Fibroblast of skin of scalp (primary cell): ENCODE data around the gene SIGLEC15.
"Not testable (repeated sequence)": the region's sequence is repeated elsewhere in the genome, so short reads cannot be mapped to it uniquely, and the experiment has no call there.

Experiments
- DNase-seq: peaks from one replicate; pipeline ENCODE4 v3.0.0-alpha.2; 2013

SIGLEC15 gene

DNA sequence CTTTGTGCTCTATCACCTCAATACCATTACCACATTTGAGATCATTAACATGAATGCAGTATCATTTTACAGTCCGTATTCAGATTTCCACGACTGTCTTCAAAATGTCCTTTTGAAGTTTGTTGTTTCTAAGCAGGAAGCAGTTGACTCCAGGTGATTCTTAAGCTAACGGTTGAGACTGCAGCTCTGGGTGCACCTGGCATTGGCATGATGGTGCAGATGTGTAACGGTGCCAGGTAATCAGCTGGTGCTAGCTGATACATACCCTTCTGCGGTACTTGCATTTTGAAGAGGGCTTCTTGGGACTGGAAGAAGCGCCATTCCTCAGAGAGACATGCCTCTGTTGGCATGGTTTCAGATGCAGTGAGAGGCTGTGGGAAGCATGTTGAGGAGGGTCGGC, 19.5 kb downstream of the SIGLEC15 start:
- DNase-seq: no peak

DNA sequence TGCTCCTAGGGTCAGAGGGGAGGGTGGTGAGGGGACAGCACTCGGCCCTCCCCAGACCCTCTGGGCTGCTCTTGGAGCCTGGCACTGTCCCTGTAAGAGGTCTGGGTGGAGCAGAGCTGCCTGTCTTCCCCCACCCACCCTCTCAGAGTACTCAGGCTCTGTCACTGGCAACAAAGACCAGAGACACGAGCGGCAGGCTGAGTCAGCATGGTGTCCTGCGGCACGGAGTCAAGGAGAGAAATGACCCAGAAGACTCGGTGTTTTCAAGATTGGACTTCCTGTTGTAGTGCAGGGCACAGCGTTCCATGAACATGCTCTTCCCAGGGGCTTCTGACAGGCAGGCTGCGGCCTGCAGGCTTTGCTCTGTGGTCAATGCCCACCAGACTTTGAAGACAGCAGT, 19.9 kb downstream of the SIGLEC15 start:
- no peak for DNase-seq

DNA sequence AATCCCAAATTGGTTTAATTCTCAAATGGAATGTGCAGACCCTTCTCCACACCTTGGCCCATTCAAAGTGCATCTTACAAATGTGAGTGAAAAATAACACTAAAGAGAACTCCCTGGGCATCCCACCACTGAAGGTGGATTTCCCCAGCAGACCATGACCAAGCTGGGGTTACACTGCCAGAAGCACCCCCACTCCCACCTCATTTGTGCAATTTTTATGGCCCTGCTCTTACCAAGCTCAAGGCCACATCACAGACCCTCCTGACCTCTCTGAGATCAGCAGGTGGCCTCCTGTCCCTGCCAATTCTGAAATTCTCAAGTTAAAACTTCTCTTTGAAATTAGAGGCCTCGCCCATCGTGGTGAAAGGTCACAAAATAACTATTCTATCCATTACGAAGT, 21.6 kb downstream of the SIGLEC15 start:
- no peak for DNase-seq

DNA sequence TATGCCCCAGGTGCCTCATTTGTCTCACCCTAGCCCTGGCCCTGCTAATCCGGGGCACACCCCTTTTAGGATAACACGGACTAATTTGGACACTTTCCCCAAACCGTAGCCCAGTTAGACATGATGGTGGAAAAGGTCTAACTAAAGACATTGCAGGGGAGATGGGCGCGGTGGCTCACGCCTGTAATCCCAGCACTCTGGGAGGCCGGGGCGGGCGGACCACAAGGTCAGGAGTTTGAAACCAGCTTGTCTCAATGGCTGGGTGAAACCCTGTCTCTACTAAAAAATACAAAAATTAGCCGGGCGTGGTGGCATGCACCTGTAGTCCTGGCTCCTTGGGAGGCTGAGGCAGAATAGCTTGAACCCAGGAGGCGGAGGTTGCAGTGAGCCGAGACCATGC, 23.2 kb downstream of the SIGLEC15 start:
- not testable (repeated sequence) for DNase-seq

DNA sequence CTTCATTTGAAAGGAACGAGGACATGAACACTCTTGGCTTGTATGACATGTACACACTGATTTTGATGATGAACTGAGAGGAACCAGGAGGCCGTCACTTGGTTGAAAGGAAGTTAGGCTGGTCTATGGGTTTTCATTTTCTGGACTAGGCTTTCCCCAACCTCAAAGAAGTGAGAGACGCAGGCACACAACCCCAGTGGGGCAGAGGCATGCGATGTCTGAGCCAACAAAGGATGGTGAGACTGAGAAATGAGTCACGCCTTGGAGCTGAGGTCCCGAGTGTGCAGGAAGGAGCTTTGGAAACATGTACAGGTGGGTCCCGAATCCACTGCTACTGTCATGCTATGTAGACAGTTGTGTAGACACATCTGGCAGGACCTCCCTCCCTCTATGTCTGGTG, 24.1 kb downstream of the SIGLEC15 start:
- no peak for DNase-seq

DNA sequence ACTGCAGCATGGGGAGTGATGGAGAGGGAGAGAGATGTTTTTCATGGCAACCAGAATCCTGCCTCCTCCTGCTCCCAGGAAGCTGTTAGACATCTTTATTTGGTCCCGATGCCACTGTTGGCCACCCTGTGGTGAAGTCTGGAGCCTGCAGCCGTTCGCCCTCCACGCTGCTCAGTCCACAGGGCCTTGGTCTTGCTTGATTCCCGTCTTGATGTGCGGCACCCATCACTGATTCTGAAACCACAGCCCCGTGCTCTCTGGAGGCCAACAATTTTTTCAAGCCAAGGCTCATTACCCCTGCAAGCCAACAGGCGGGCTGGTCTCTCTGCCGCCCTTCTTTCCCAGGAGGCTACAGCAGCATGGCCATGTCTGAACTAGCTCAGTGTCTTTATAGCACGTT, 24.5 kb downstream of the SIGLEC15 start:
- peak; percentile 22 for DNase-seq

DNA sequence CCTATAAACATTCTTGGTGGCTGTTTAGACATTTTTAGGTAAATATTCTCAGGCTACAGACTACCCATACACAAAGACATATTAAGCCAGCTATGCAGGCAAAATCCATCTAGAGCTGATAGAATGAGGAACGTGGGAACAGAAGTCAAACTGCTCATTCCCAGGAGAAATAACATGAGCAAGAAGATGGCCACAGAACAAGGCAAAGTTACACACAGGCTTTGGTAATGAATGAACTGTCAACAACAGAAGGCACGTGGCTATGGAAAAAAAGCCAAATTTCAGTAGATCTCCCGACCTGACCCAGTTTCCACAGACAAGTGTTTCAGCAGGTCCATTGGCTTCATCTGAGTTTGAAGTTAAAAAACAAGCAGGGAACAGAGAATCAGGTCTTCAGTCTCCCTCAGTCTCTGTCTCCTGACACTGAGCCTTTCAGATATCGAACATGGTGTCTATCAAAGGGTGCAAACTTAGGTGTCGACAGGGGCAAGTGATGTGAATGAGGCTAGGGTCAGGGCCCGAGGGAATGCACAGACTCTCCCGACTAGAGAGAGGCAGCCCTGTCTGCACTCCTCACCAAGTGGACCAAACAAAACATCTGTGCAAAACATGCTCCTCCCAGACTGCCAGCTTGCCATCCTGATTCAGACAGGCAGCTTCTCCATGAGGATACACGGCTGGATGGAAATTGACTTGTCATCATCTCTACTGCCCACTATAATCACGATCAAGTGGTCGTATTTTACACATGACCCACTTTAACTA, 25.9 kb downstream of the SIGLEC15 start:
- no peak for DNase-seq

DNA sequence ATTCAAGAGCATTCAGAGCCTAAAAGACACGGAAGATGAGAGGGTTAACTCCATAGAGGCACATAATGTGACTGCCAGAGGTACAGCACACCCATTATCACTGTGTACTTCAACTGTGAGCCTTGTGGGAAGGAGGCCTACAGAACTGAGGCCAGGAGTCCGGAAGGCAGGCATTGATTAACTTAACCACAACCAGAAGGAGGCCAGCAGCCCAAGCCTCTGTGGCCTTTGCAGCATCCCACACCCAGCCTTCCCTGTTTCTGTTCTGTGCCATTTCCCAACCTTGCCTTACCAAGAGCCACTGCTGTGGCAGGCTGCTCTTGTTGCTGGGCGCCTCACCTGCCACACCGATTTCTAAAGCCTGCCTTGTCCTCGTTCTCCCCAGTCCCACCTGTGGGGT, 27.2 kb downstream of the SIGLEC15 start:
- DNase-seq: no peak

DNA sequence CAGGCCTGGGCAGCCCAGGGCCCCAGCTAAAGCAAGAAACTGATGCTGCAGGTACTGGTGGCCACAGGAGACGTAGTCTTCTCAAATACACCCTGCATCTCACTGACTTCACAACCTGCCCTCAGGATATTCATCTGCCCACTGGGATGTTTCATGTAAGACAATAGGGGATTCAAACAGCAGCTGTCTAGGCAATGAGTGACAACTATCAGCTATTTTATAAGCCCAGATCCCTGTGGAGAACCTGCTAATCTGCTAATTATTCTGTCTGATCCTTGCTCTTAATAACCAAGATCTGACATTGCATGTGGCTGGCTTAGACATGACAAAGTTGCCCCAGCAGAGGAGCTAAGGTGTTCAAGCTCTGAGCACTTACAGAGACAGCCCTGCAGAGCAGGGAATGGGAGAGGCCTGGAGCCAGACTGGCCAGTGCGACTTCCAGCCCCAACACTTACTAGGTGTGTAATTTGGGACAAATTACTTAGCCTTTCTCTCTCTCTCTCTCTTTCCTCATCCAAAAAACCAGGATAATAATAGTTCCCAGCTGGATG, 28.6 kb downstream of the SIGLEC15 start:
- no peak for DNase-seq

DNA sequence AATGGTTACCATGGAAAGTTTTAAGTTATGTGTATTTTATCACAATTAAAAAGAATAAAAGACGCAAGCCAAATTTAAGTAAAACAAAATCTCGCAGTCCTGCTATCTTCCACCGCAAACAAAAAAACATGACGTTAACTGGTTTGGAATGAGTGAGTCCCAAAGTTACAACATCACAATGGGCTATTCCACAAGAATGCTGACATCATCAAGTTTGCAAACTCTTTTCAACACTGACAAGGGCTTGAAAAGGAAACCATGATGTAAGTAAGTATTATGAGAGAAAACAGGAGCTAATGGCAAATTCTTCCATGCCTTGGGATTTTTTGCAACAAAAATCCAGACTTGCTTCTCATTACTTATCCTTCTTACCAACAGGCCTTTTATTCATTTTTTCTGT, 31.1 kb downstream of the SIGLEC15 start:
- peak; percentile 60 for DNase-seq

DNA sequence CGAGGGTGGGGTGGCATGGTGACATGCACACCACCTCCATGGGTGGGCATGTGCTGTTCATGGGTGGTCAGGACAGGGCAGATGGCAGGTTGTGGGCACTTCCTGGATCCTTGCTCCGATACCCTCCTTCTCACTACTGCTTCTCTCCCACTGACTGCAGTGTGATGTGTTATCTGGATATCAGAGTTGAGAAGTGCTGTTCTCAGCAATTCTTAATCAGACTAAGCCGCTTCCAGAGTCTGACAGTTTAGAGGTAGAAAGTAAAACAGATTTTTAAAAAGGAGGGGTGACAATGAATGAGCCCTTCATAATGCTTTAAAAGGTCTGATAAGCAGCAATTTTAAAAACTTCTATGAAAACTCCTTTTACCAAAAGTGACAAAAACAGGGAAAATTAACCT, 33.9 kb downstream of the SIGLEC15 start:
- no peak for DNase-seq

DNA sequence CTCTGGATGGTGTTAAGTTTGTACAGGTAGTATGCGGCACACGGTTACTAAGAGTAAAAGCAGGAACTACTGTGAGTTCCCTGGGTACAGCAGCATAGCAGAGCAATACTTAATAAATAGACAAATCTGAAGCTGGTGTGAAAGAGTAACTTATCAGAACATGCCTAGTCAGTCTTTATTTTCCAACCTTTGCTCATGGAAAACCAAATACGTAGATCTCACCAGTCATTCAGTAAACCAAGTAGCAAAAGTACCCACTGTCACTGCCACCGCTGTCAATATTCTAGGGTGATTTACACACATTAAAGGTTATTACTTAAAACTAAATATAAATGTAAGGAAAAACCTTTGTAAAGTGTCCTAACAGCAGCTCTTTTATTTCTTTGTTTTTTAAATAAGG, 35.0 kb downstream of the SIGLEC15 start:
- no peak for DNase-seq

DNA sequence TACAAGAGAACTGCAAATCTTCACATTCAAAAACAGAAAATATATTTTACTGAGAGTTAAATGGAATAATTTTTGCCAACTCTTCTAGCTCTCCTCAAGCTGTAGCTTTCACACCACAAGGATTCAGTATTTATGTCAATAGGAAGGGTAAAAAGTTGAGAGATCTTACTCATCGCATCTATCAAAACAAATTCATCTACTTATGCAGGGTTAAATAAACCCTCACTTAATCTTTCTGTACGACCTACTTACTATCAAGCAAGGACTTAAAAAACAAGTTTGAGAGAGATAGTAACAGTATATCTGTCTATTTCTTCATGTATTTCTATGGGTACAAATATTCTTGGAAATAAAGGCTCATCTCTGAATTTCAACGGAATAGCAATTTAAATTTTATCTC, 35.5 kb downstream of the SIGLEC15 start:
- no peak for DNase-seq

DNA sequence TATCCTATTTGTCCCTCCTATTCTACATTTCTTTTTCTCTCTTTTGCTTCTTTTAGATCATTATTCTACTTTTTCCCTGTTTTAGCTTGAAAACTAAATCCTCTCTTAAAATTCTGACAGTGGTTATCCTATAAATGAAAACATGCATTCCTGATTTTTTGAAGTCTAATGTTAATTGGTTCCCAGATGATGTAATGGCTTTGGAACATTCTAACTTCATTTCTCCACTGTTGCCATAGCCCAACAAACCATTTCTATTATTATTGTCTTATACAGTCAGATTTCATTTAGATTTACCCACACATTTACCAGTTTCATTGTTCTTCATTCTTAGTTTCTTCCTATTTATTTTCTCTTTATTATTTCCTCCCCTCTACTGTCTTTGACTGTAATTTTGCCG, 36.5 kb downstream of the SIGLEC15 start:
- DNase-seq: peak; percentile 22

DNA sequence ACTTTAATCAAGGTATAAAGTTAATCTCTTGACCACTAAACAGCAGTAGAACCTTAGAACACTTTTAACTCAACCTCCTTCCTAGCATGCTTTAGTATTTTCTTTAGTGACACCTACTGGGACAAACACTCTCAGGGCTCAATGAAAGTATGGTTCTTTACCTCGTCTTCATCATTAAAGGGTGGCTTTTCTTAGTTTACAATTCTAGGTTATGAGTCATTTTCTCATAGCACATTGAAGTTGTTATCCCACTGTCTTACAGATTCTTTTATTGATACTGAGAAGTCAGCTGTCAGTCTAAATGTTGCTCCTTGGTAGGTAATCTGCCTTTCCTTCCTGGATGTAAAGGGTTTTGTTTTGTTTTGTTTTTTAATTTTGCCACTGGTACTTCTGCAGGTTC, 38.0 kb downstream of the SIGLEC15 start:
- DNase-seq: no peak

DNA sequence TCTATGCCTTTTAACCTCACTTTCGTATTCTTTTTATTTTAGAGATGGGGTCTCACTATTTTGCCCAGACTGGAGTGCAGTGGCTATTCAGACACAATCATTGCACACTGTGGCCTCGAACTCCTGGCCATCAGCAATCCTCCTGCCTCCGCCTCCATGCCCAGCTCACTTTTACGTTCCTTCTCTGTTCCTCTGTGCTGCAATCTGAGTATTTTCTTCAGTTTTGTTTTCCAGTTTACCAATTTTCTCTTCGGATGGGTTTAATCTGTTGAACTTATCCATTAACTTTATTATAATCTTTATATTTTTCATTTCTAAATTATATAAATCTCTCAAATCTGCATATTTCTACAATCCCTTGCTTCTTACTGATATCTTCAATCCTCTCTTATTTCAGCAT, 38.6 kb downstream of the SIGLEC15 start:
- DNase-seq: no peak

DNA sequence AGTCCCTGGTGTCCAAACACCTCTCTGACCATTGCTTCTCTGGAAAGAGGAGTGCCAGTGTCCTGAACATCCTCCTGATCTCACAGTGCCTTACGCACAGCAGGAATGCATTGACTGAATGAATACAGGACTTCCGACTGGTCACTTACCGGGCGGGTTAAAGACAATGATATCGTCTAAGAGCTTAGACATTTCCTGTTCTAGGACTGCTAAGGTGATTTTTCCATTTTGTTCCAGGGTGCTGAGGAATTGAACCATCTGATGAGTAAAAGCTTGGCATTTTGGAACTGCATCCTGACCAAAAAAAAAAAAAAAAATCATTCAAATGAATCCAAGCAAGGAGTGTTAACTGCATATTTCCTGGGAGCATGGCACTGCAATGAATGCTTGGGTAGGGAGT, 40.0 kb downstream of the SIGLEC15 start:
- DNase-seq: no peak

DNA sequence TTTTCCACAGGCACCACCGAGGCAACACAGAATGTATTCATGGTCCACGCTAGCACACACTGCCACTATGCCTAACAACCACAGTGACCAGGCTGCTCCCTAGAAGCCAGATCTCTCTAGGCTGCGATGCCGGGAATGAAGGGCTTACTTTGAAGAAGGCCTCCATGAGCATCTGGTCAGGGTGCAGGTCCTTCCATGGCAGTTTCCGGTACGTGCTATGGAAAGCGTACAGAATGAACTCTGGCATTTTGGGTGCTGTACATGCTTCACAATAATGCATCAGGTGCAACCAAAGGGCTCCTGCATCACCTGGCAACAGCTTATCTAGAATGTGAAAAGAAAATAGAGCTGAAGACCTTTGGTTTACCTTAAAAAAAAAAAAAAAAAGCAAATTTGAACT, 44.9 kb downstream of the SIGLEC15 start:
- DNase-seq: no peak

DNA sequence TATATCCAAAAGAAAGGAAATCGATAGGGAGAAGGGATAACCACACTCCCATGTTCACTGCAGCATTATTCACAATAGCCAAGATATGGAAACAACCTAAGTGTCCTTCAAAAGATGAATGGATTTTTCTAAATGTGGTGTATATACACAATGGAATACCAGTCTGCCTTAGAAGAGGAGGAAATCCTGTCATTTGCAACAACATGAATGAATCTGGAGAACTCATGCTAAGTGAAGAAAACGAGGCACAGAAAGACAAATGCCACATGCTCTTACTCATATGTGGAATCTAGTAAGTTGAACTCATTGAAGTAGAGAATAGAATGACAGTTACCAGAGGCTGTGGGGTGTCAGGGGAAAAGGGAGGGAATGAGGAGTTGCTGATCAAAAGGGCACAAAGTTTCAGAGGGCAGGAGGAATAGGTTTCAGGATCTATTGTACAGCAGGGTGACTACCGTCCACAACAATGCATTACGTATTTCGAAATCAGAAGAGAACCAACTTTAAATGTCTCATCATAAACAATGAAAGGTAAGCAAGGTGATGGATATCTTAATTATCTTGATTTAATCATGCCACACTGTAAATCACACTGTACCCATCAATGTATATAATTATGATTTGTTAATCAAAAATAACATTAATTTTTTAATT, 46.1 kb downstream of the SIGLEC15 start:
- no peak for DNase-seq

DNA sequence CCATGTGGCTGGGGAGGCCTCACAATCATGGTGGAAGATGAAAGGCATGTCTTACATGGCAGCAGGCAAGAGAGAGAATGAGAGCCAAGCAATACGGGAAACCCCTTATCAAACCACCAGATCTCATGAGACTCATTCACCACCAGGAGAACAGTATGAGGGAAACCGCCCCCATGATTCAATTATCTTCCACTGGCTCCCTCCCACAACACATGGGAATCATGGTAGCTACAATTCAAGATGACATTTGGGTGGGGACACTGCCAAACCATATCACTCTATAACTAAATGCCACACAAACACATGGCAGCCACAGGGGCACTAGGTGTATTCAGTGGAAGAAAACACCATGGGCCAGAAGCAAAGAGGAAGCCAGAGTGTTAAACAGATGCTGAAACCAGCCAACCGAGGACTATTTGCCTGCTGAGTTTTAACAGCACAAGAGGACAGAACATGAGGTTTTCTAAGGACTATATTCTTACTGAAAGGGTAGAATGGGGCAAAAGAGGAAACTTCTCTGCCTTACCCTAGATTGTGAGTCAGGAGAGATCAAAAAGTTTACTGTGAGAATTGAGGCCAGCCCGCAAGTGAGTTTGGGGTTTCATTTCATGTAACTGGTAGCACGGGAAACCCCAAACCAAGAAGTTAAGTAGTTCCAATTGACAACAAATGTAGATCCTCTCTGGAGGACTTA, 49.2 kb downstream of the SIGLEC15 start:
- no peak for DNase-seq

DNA sequence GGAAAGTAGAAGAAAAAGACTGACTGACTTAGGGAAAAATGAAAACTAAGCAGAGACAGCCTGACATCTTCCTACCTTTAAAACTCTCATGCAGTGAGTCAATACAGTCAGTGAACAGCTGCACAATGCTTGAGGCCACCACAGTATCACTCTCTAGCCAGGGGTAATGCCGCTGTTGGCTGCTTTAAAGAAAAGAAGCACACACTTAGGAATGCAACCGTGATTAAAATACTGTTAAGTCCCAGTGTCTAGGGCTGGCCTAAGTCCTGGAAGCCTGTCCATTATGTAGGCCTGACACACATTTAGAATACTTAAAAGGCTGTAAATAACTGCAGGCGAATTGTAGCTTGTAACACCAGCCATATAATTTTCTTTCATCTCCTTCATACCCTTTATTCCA, 50.7 kb downstream of the SIGLEC15 start:
- DNase-seq: no peak

DNA sequence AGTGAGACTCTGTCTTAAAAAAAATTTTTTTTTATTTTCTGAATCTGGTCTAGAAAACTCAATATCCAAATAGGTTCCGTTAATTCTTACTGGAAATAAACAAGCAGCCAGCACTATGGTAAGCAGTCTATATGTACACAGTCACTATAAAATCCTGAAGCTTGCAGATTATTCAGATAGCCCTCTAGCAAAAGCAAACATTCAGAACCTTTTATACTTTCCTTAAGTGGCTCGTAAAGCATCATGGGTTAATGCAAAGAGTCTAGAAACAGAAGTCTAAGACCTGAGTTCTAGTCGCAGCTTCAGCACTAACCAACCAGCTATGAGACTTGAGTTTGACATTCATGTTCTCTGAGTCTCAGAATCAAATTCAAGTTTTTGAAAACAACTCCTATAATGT, 51.9 kb downstream of the SIGLEC15 start:
- DNase-seq: no peak
